ENCODE data around the gene PAX6. TPM values are rescaled to one million over a fixed set of nuclear protein-coding genes. Genes with fewer than 3 reads are reported as not detected.

PAX6 gene
- total and polyA plus RNA-seq, 2 of the 4 experiments (the other 2 are of a cell fraction) = not detected

DNA sequence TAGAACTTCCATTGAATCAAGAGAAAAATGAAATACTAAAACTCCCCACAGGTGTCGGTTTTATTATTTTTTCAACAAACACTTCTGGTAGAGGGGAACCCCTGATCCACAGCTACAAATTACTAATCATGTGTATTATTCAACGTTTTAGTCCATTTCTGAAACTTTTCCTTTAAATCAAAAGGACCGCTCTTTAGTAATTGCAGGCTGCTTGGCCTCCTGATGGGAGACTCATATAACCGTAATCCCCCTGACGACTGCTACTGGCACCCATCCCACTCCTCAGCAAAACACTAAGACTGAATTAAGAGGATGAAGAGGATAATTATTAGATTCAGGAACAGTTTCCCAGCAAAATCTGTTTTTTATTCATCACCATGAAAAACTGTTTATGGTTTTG, 46.4 kb downstream of the PAX6 start:
- ChIA-PET CTCF (interaction anchor here (0.6 to 0.9 kb wide), 2 partner anchors 13 to 140 kb away, joined by 3 read pairs; no protein-coding TSS in a partner anchor), POLR2A (ENCODE audit: unreplicated experiment) (interaction anchor here (0.6 kb wide), 1 partner anchor 83 kb away, joined by 4 read pairs; no protein-coding TSS in a partner anchor)
- no peaks in the 10 kb centered on the region for H4K20me1 ChIP-seq (ENCODE audit: insufficient read depth, low read length)
- no peak overlapping the region for H2AK5ac ChIP-seq (ENCODE audit: low read depth, low read length)
- no peak overlapping the region for H3K23ac ChIP-seq (ENCODE audit: low read depth, low read length)
- H3K36me3 ChIP-seq (ENCODE audit: control insufficient read depth, insufficient read depth, low read length) = no peaks in the 10 kb centered on the region
- no peak overlapping the region for H3K14ac ChIP-seq (replicated peaks; ENCODE audit: low read depth, low read length)
- no peak overlapping the region for H2BK120ac ChIP-seq (ENCODE audit: low read depth, low read length)
- DNase-seq (no peak), ATAC-seq (ENCODE audit: low read depth) (no peak)
- no peak overlapping the region for H2AK9ac ChIP-seq (replicated peaks; ENCODE audit: low read depth, low read length, poor library complexity)
- no peak overlapping the region for H3K4ac ChIP-seq (ENCODE audit: low read depth, low read length)
- no peak overlapping the region for H2BK20ac ChIP-seq (ENCODE audit: low read depth, low read length)
- H3K9me1 ChIP-seq (ENCODE audit: insufficient read depth, low read length) = no peaks in the 10 kb centered on the region
- no TSS peak for BruUV-seq (replicated peaks)
- no peaks in the 10 kb centered on the region for H3K4me1 ChIP-seq (ENCODE audit: control insufficient read depth, insufficient read depth, low read length)
- H3K4me2 ChIP-seq (ENCODE audit: low read depth, low read length) = no peak overlapping the region
- no peak overlapping the region for H3K27ac ChIP-seq (ENCODE audit: insufficient read depth, low read length)
- no peak overlapping the region for H4K5ac ChIP-seq (ENCODE audit: low read depth, low read length)
- no peaks in the 10 kb centered on the region for H3K79me1 ChIP-seq (ENCODE audit: low read depth in 1 of 2, low read length in 2 of 2)
- no peak overlapping the region for H2AFZ ChIP-seq (replicated peaks; ENCODE audit: low read length, poor library complexity)
- no peak overlapping the region for H2BK5ac ChIP-seq (ENCODE audit: low read depth, low read length, poor library complexity, severe bottlenecking)
- no peak overlapping the region for H2BK15ac ChIP-seq (ENCODE audit: low read depth, low read length)
- H4K8ac ChIP-seq (ENCODE audit: low read depth in 2 of 2, low read length in 2 of 2) = no peak overlapping the region
- no peaks in the 10 kb centered on the region for H3K9me3 ChIP-seq (ENCODE audit: control insufficient read depth, insufficient read depth, low read length)
- dilution Hi-C loops (cut with HindIII; ENCODE audit: low sequenced_read_pairs, unreplicated experiment) = no loop called here
- no peak overlapping the region for H3K4me3 ChIP-seq (ENCODE audit: insufficient read depth, low read depth, low read length)
- in situ Hi-C loops (cut with MboI; ENCODE audit: low sequenced_read_pairs) = no loop called here
- 100% methylated on average over 1 of the region's 5 CpGs; no CpG with 5 or more reads in 1 of the 2 experiments for WGBS, 2 experiments (ENCODE audit: extremely low coverage in 2 of 2, insufficient read length in 1 of 2)
- no peak overlapping the region for H4K91ac ChIP-seq (ENCODE audit: insufficient read depth, low read depth, low read length)
- TF ChIP-seq, protein P1, sequence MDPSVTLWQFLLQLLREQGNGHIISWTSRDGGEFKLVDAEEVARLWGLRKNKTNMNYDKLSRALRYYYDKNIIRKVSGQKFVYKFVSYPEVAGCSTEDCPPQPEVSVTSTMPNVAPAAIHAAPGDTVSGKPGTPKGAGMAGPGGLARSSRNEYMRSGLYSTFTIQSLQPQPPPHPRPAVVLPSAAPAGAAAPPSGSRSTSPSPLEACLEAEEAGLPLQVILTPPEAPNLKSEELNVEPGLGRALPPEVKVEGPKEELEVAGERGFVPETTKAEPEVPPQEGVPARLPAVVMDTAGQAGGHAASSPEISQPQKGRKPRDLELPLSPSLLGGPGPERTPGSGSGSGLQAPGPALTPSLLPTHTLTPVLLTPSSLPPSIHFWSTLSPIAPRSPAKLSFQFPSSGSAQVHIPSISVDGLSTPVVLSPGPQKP (IDR thresholded peaks at IDR 0.05; ENCODE audit: borderline replicate concordance, low read depth, low read length) = no peak
- TF ChIP-seq RCOR1 (IDR thresholded peaks at IDR 0.05; ENCODE audit: insufficient replicate concordance, low read length) = no peak
- TF ChIP-seq, protein P2, sequence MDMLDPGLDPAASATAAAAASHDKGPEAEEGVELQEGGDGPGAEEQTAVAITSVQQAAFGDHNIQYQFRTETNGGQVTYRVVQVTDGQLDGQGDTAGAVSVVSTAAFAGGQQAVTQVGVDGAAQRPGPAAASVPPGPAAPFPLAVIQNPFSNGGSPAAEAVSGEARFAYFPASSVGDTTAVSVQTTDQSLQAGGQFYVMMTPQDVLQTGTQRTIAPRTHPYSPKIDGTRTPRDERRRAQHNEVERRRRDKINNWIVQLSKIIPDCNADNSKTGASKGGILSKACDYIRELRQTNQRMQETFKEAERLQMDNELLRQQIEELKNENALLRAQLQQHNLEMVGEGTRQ (IDR thresholded peaks at IDR 0.05; ENCODE audit: low read depth, low read length) = no peak
- no peak for TF ChIP-seq FOS (IDR thresholded peaks at IDR 0.05; ENCODE audit: low read depth, low read length)
- TF ChIP-seq MXI1 (IDR thresholded peaks at IDR 0.05; ENCODE audit: borderline replicate concordance, low read depth, low read length) = no peak
- no peak for TF ChIP-seq BHLHE40 (IDR thresholded peaks at IDR 0.05; ENCODE audit: low read depth, low read length)
- no peak for TF ChIP-seq NFE2L2 (IDR thresholded peaks at IDR 0.05; ENCODE audit: low read depth, low read length)
- TF ChIP-seq MAZ (IDR thresholded peaks at IDR 0.05; ENCODE audit: borderline replicate concordance, low read depth, low read length) = no peak
- TF ChIP-seq POLR2A (IDR thresholded peaks at IDR 0.05; ENCODE audit: low read depth, low read length) = no peak
- TF ChIP-seq RAD21 (IDR thresholded peaks at IDR 0.05; ENCODE audit: low read length) = no peak
- TF ChIP-seq CHD1 (IDR thresholded peaks at IDR 0.05; ENCODE audit: low read depth, low read length) = no peak
- TF ChIP-seq, protein P3, sequence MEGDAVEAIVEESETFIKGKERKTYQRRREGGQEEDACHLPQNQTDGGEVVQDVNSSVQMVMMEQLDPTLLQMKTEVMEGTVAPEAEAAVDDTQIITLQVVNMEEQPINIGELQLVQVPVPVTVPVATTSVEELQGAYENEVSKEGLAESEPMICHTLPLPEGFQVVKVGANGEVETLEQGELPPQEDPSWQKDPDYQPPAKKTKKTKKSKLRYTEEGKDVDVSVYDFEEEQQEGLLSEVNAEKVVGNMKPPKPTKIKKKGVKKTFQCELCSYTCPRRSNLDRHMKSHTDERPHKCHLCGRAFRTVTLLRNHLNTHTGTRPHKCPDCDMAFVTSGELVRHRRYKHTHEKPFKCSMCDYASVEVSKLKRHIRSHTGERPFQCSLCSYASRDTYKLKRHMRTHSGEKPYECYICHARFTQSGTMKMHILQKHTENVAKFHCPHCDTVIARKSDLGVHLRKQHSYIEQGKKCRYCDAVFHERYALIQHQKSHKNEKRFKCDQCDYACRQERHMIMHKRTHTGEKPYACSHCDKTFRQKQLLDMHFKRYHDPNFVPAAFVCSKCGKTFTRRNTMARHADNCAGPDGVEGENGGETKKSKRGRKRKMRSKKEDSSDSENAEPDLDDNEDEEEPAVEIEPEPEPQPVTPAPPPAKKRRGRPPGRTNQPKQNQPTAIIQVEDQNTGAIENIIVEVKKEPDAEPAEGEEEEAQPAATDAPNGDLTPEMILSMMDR (conservative IDR thresholded peaks at IDR 0.05; ENCODE audit: low read depth, low read length) = no peak
- no peak for TF ChIP-seq RFX5 (IDR thresholded peaks at IDR 0.05; ENCODE audit: low read depth, low read length)
- TF ChIP-seq MAFK (IDR thresholded peaks at IDR 0.05; ENCODE audit: low read depth, low read length) = no peak
- no peak for TF ChIP-seq SMC3 (IDR thresholded peaks at IDR 0.05; ENCODE audit: low read depth, low read length)
- no peak for TF ChIP-seq CEBPB (IDR thresholded peaks at IDR 0.05; ENCODE audit: low read depth, low read length)
- no peak overlapping the region for H3K56ac ChIP-seq (ENCODE audit: extremely low read depth, insufficient read depth, low read length)
- no peak overlapping the region for H3K18ac ChIP-seq (ENCODE audit: low read depth, low read length)
- no peaks in the 10 kb centered on the region for H3K27me3 ChIP-seq (ENCODE audit: control insufficient read depth, insufficient read depth, low read length)
- intact Hi-C loops (cut with micrococcal nuclease) = no loop called here
- H3K9ac ChIP-seq (ENCODE audit: low read depth, low read length) = no peak overlapping the region

Measured in IMR-90 (cell line).